Tibial nerve (tissue), 4 donors: Measurements from ENCODE around the gene VSIG10L.

Source experiments
- CTCF ChIP-seq, 5 experiments: fragments of 200-600 bp in 3 of 5; fragments of 450-650 bp in 2 of 5; sonication (generic) in 3 of 5; IDR thresholded peaks; one replicate each; pipeline ENCODE4 v1.5.1; 2016 to 2019; ENCODE audit warnings: antibody characterized with exemption in 5 of 5, mild to moderate bottlenecking in 3 of 5, moderate library complexity in 2 of 5
- EP300 ChIP-seq, 2 donors: sonication (generic); formaldehyde crosslinking; IDR thresholded peaks; one replicate each; pipeline ENCODE4 v1.6.1; 2017; ENCODE audit warnings: antibody characterized with exemption in 2 of 2, mild to moderate bottlenecking in 1 of 2
- POLR2A ChIP-seq, 2 donors: fragments of 450-650 bp; IDR thresholded peaks; one replicate each; pipeline ENCODE4 v1.6.1; 2017; ENCODE audit warnings: antibody characterized with exemption in 2 of 2, mild to moderate bottlenecking in 2 of 2, moderate library complexity in 2 of 2

- TF ChIP-seq CTCF (IDR thresholded peaks at IDR 0.05) (no peak), POLR2A (IDR thresholded peaks at IDR 0.05) (no peak), EP300 (IDR thresholded peaks at IDR 0.05) (no peak)
Measured at GRCh38 chr19:51342631-51343569, 961 bp upstream of the VSIG10L start.
